Keratinocyte (primary cell): ENCODE results near the gene TSPAN10.

Experiments
- CTCF ChIP-seq, 3 experiments: IDR thresholded peaks in 1 of 3; conservative IDR thresholded peaks in 1 of 3; optimal IDR thresholded peaks in 1 of 3; 2 replicates in 2 of 3; 3 replicates in 1 of 3; pipeline versions ENCODE3 to v1.5.1; 2011; ENCODE audit warnings: low read length in 3 of 3, mild to moderate bottlenecking in 3 of 3, moderate library complexity in 2 of 3, control low read depth in 1 of 3, inconsistent platforms in 1 of 3; ENCODE audit not compliant: insufficient read depth in 2 of 3; ENCODE audit errors: extremely low read depth in 1 of 3
- EZH2 ChIP-seq: IDR thresholded peaks from one replicate; pipeline ENCODE4 v1.6.1; 2012; ENCODE audit warnings: inconsistent platforms, mild to moderate bottlenecking, low read length, moderate library complexity

- TF ChIP-seq CTCF (optimal IDR thresholded peaks at IDR 0.05 in 1 of 3, IDR thresholded peaks at IDR 0.05 in 1 of 3, conservative IDR thresholded peaks at IDR 0.05 in 1 of 3; ENCODE audit: extremely low read depth in 1 of 3, insufficient read depth in 2 of 3, low read length in 3 of 3) (no peak), EZH2 (no peak)
Observed at GRCh38 chr17:81590121-81590520, 46.9 kb upstream of the TSPAN10 start.
